Activated CD8-positive, alpha-beta memory T cell treated with anti-CD3 and anti-CD28 coated beads for 48 hours (primary cell): ENCODE measurements around the gene AGAP2.

Experiments
- DNase-seq, 3 experiments: peaks; one replicate each; pipeline ENCODE4 v3.0.0-alpha.2; 2020; ENCODE audit warnings: low read depth in 2 of 3, low spot score in 2 of 3

AGAP2 gene

GRCh38 chr12:57737467-57738460 is 778 bp downstream of the AGAP2 start:
- no peak for DNase-seq

- no peak for DNase-seq
Measured at GRCh38 chr12:57736741-57737466, 1.6 kb downstream of the AGAP2 start.

GRCh38 chr12:57735952-57736740 is 2.4 kb downstream of the AGAP2 start:
- DNase-seq, result no peak

- no peak for DNase-seq
Measured at GRCh38 chr12:57735198-57735855, 3.2 kb downstream of the AGAP2 start.

- no peak for DNase-seq
Measured at GRCh38 chr12:57734591-57734990, 4.0 kb downstream of the AGAP2 start.

- DNase-seq, result no peak
Measured at GRCh38 chr12:57733928-57734327, 4.6 kb downstream of the AGAP2 start.

- no peak for DNase-seq
Measured at GRCh38 chr12:57732726-57733593, 5.6 kb downstream of the AGAP2 start.

GRCh38 chr12:57732270-57732669 is 6.3 kb downstream of the AGAP2 start:
- DNase-seq, result no peak

GRCh38 chr12:57731411-57732080 is 7.0 kb downstream of the AGAP2 start:
- no peak for DNase-seq

- DNase-seq, result no peak
Measured at GRCh38 chr12:57730336-57731067, 8.0 kb downstream of the AGAP2 start.

- no peak for DNase-seq
Measured at GRCh38 chr12:57729321-57729844, 9.2 kb downstream of the AGAP2 start.

GRCh38 chr12:57727758-57728395 is 10.7 kb downstream of the AGAP2 start:
- DNase-seq, result no peak

- no peak for DNase-seq
Measured at GRCh38 chr12:57726884-57727757, 11.4 kb downstream of the AGAP2 start.

GRCh38 chr12:57726151-57726883 is 12.2 kb downstream of the AGAP2 start:
- DNase-seq, result no peak

GRCh38 chr12:57725851-57726150 is 12.7 kb downstream of the AGAP2 start:
- no peak for DNase-seq

- DNase-seq, result no peak
Measured at GRCh38 chr12:57724936-57725740, 13.4 kb downstream of the AGAP2 start.
